HG03159 (cell line): ENCODE data around the gene PGM5.

ENCODE experiments used
- ATAC-seq: cut with Tn5 transposase; IDR thresholded peaks from one replicate; pipeline ENCODE4 v1.9.1; 2021; ENCODE audit warnings: mild to moderate bottlenecking, moderate library complexity; ENCODE audit not compliant: unreplicated experiment

The PGM5 gene

GRCh38 chr9:68575817-68576216, 219.4 kb downstream of the PGM5 start:
- ATAC-seq, result no peak

GRCh38 chr9:68577774-68578591, 221.6 kb downstream of the PGM5 start:
- ATAC-seq, result peak; percentile 85
